B cell (primary cell): ENCODE results near the gene TAS2R43. TPM values are rescaled to one million over a fixed set of nuclear protein-coding genes. Genes with fewer than 3 reads are reported as not detected.

Experiments used
- ATAC-seq: fragments of 200-7000 bp; cut with Tn5 transposase; one replicate; pipeline ENCODE4 v1.10.0; 2021; ENCODE audit warnings: low read depth, mild to moderate bottlenecking, moderate number of reproducible peaks, moderate library complexity
- CTCF ChIA-PET: fragments of 350-600 bp; sonication (Branson Sonifier 250); formaldehyde crosslinking; loops from one replicate; lab custom pipeline; 2021; ENCODE audit warnings: antibody characterized with exemption, inconsistent platforms; lab: Charles Lee
- POLR2A ChIA-PET: fragments of 350-600 bp; sonication (Branson Sonifier 250); formaldehyde crosslinking; loops from one replicate; lab custom pipeline; 2021; ENCODE audit warnings: antibody characterized with exemption; lab: Charles Lee
- DNase-seq: peaks from one replicate; pipeline ENCODE4 v3.0.0; 2013
- H2AFZ ChIP-seq: 2 replicates; pipeline ENCODE4 v1.6.1; 2012; ENCODE audit warnings: mild to moderate bottlenecking, low read depth, low read length; ENCODE audit not compliant: insufficient read depth, poor library complexity, severe bottlenecking
- H3K27ac ChIP-seq, 2 donors: 1 replicate in 1 of 2; 2 replicates in 1 of 2; pipeline ENCODE4 v1.5.1; 2012 to 2013; ENCODE audit warnings: low read length in 2 of 2, mild to moderate bottlenecking in 2 of 2, moderate library complexity in 1 of 2
- H3K27me3 ChIP-seq, 4 experiments: fragments of 200-600 bp in 1 of 4; sonication (generic) in 1 of 4; replicated peaks in 1 of 4; 1 replicate in 2 of 4; 2 replicates in 2 of 4; pipeline versions ENCODE4 v1.6.1 to v1.7.0; 2013 to 2016; ENCODE audit warnings: low read length in 3 of 4, mild to moderate bottlenecking in 2 of 4, mixed read lengths in 1 of 4, moderate library complexity in 1 of 4; ENCODE audit not compliant: insufficient read depth in 4 of 4, control insufficient read depth in 3 of 4; ENCODE audit errors: control extremely low read depth in 1 of 4
- H3K36me3 ChIP-seq, 2 experiments: replicated peaks in 1 of 2; 1 replicate in 1 of 2; 2 replicates in 1 of 2; pipeline versions ENCODE4 v1.6.1 to v1.7.1; 2013; ENCODE audit warnings: low read length in 1 of 2; ENCODE audit not compliant: insufficient read depth in 2 of 2, control insufficient read depth in 1 of 2; ENCODE audit errors: control extremely low read depth in 1 of 2, extremely low read depth in 1 of 2
- H3K4me1 ChIP-seq, 2 donors: fragments of 200-600 bp in 1 of 2; sonication (generic) in 1 of 2; 1 replicate in 1 of 2; 2 replicates in 1 of 2; pipeline versions ENCODE4 v1.5.1 to v1.6.1; 2013 to 2017; ENCODE audit warnings: low read length in 2 of 2; ENCODE audit not compliant: control insufficient read depth in 2 of 2, insufficient read depth in 2 of 2
- H3K4me2 ChIP-seq: replicated peaks from 2 replicates; pipeline ENCODE3; 2012; ENCODE audit warnings: mild to moderate bottlenecking, low read depth, low read length; ENCODE audit not compliant: poor library complexity, severe bottlenecking
- H3K4me3 ChIP-seq, 5 experiments: fragments of 200-600 bp in 1 of 5; sonication (generic) in 1 of 5; 1 replicate in 3 of 5; 2 replicates in 2 of 5; pipeline versions ENCODE4 v1.5.1 to v1.7.0; 2011 to 2016; ENCODE audit warnings: low read length in 4 of 5, mild to moderate bottlenecking in 4 of 5, low read depth in 2 of 5, control low read depth in 1 of 5, moderate library complexity in 1 of 5; ENCODE audit not compliant: insufficient read depth in 1 of 5; ENCODE audit errors: control extremely low read depth in 1 of 5, extremely low read depth in 1 of 5
- H3K79me2 ChIP-seq: fragments of 200-600 bp; sonication (generic); one replicate; pipeline ENCODE4 v1.6.0; 2016; ENCODE audit warnings: low read length; ENCODE audit not compliant: control insufficient read depth, insufficient read depth
- H3K9ac ChIP-seq: fragments of 200-600 bp; sonication (generic); 2 replicates; pipeline ENCODE4 v1.6.1; 2017; ENCODE audit warnings: mild to moderate bottlenecking, low read length, moderate library complexity
- H3K9me3 ChIP-seq, 3 donors: one replicate each; pipeline versions ENCODE4 v1.6.1 to v1.7.1; 2013; ENCODE audit warnings: low read length in 2 of 3; ENCODE audit not compliant: control insufficient read depth in 2 of 3, insufficient read depth in 1 of 3; ENCODE audit errors: control extremely low read depth in 1 of 3
- H4K20me1 ChIP-seq: 2 replicates; pipeline ENCODE4 v1.6.0; 2012; ENCODE audit warnings: mild to moderate bottlenecking, low read length; ENCODE audit not compliant: insufficient read depth, control insufficient read depth, poor library complexity, severe bottlenecking
- H3K27ac Mint-ChIP-seq: one replicate; pipeline ENCODE4 v1.8.0; 2021; ENCODE audit warnings: mixed read lengths
- H3K27me3 Mint-ChIP-seq: one replicate; pipeline ENCODE4 v1.8.0; 2021; ENCODE audit warnings: mixed read lengths
- H3K4me1 Mint-ChIP-seq: one replicate; pipeline ENCODE4 v1.8.0; 2021; ENCODE audit warnings: mixed read lengths
- H3K4me3 Mint-ChIP-seq: one replicate; pipeline ENCODE4 v1.8.0; 2021; ENCODE audit warnings: mixed read lengths
- H3K9me3 Mint-ChIP-seq: one replicate; pipeline ENCODE4 v1.8.0; 2022; ENCODE audit warnings: mixed read lengths; ENCODE audit not compliant: insufficient read depth
- CTCF ChIP-seq: fragments of 200-600 bp; IDR thresholded peaks from one replicate; pipeline ENCODE4 v1.8.0; 2022; ENCODE audit warnings: antibody characterized with exemption, mild to moderate bottlenecking
- EZH2 ChIP-seq: IDR thresholded peaks from 2 replicates; pipeline ENCODE4 v1.6.1; 2012; ENCODE audit warnings: borderline replicate concordance, low read depth, mild to moderate bottlenecking, moderate library complexity, low read length; ENCODE audit not compliant: insufficient read depth, poor library complexity, severe bottlenecking
- WGBS: methylation state at CpG from one replicate; pipeline ENCODE4 v1.1.5; 2013; ENCODE audit warnings: missing lambda C conversion rate; ENCODE audit not compliant: insufficient coverage; 5-methylcytosine and 5-hydroxymethylcytosine counted together
- intact Hi-C: fragments of 100-400 bp; cut with micrococcal nuclease; formaldehyde crosslinking; loops from one replicate; pipeline ENCODE4 v1.10.0; 2022
- polyA plus RNA-seq: library from polyadenylated mRNA; depleted of rRNA; stranded (reverse); fragments of >200 nt; gene quantifications from 2 replicates; pipeline ENCODE4 v1.2.3, GENCODE V29; 2012
- total RNA-seq, 2 donors: library from RNA; stranded (reverse); fragments of 120-200 nt in 1 of 2; gene quantifications; 1 replicate in 1 of 2; 2 replicates in 1 of 2; pipeline versions ENCODE4 v1.2.3 to v1.2.4, GENCODE V29; 2013 to 2022

The TAS2R43 gene
- total and polyA plus RNA-seq, 2 donors (not counting 1 experiment from before 2014, with no cell fraction given), result 5.0 TPM; not detected in 1

DNA sequence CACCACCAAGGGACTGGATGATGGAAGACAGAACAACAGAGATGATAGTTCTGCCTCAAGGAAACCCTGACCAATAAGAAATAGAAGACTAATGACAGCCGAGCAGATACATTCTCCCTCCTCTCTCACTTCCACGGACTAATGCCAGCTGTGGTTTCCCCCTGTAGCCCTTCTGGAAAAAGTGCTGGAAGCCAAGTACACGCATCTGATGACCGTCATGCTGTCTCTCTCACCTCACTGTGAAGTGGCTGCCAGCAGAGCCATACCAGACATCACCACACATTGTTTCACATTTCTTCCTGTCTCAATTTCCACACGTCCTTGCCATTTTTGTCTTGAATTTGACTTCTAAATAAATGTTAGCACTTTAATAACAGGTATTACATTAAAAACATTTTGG is 2.9 kb downstream of the TAS2R43 start:
- no peaks in the 10 kb centered on the region for H3K36me3 ChIP-seq
- Mint-ChIP-seq H3K4me3 (no peak overlapping the region), H3K9me3 (peaks cover 2% of the 10 kb centered on the region), H3K27ac (no peak overlapping the region), H3K27me3 (no peaks in the 10 kb centered on the region), H3K4me1 (peaks cover 9% of the 10 kb centered on the region)
- H3K4me1 ChIP-seq, result peaks cover 4% of the 10 kb centered on the region in 2 donors
- ChIA-PET CTCF (no interaction called here), POLR2A (no interaction called here)
- H4K20me1 ChIP-seq, result no peaks in the 10 kb centered on the region
- no peak overlapping the region for H2AFZ ChIP-seq
- intact Hi-C loops, result no loop called here
- no peak overlapping the region for H3K4me3 ChIP-seq
- DNase-seq, result no peak
- no peak for ATAC-seq
- no peak overlapping the region for H3K27ac ChIP-seq
- no peak overlapping the region for H3K9ac ChIP-seq
- H3K27me3 ChIP-seq, result no peaks in the 10 kb centered on the region
- TF ChIP-seq CTCF, result no peak
- TF ChIP-seq EZH2, result no peak
- no peak overlapping the region for H3K4me2 ChIP-seq
- H3K9me3 ChIP-seq, result no peaks in the 10 kb centered on the region
- peaks cover 17% of the 10 kb centered on the region for H3K79me2 ChIP-seq
- WGBS, result no CpG with 5 or more reads among the region's 5 CpGs

DNA sequence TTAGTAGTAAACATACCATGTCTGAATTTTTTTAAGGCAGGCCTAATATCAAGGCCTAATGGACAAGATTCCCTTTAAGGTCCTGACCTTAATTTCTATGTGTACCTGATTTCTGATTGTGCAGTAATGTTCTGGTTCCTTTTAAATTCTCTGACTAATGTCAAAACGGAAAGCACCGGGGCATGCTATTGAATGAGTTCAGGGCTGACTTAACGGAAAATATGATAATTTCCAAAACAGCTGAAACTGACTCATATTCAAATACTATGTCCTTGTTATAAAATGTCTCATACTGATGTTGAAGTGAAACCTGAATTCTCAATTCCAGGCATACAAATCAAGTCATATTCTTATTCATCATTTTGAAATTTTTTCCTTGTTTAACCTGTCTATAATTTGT is 6.7 kb downstream of the TAS2R43 start:
- Histone ChIP-seq H3K9me3 (peaks cover 0 to 4% (median 0%) of the 10 kb centered on the region in 3 donors), H3K4me2 (no peak overlapping the region), H4K20me1 (no peaks in the 10 kb centered on the region), H3K9ac (no peak overlapping the region), H3K36me3 (no peaks in the 10 kb centered on the region), H2AFZ (no peak overlapping the region), H3K4me1 (peaks cover 4% of the 10 kb centered on the region in 2 donors), H3K4me3 (no peak overlapping the region), H3K79me2 (peaks cover 20% of the 10 kb centered on the region), H3K27me3 (no peaks in the 10 kb centered on the region), H3K27ac (peak overlapping the region in 1 of 2 donors; percentile 4)
- Mint-ChIP-seq H3K9me3 (peaks cover 4% of the 10 kb centered on the region), H3K4me3 (no peak overlapping the region), H3K4me1 (peaks cover 9% of the 10 kb centered on the region), H3K27me3 (no peaks in the 10 kb centered on the region), H3K27ac (peak overlapping the region; percentile 41)
- ChIA-PET POLR2A (interaction anchor here (0.6 kb wide), 1 partner anchor 1640 kb away, joined by 4 read pairs; no protein-coding TSS in a partner anchor), CTCF (interaction anchor here (1.1 kb wide), 1 partner anchor 16 kb away, joined by 4 read pairs; no protein-coding TSS in a partner anchor)
- DNase-seq (peak; percentile 22), ATAC-seq (peak; percentile 45)
- intact Hi-C loops, result no loop called here
- no peak for TF ChIP-seq CTCF
- no peak for TF ChIP-seq EZH2
- WGBS, result no CpG with 5 or more reads among the region's 3 CpGs
